Tongue (tissue), 2 donors: ENCODE measurements around the gene PLXNB3. TPM values are rescaled to one million over a fixed set of nuclear protein-coding genes. Genes with fewer than 3 reads are reported as not detected.
A peak's percentile ranks its signal among the peaks of the same experiment; 100 is the strongest.
"Not testable (repeated sequence)": the region's sequence is repeated elsewhere in the genome, so short reads cannot be mapped to it uniquely, and the experiment has no call there.

Experiments used
- DNase-seq: peaks from one replicate; pipeline ENCODE4 v3.0.0-alpha.2; 2015
- total RNA-seq: library from RNA; depleted of rRNA; stranded (reverse); fragments of >200 nt; gene quantifications from one replicate; pipeline ENCODE4 v1.2.3, GENCODE V29; 2014

The PLXNB3 gene
- total RNA-seq, 1 donor from 2014 or later = 6.8 TPM

DNA sequence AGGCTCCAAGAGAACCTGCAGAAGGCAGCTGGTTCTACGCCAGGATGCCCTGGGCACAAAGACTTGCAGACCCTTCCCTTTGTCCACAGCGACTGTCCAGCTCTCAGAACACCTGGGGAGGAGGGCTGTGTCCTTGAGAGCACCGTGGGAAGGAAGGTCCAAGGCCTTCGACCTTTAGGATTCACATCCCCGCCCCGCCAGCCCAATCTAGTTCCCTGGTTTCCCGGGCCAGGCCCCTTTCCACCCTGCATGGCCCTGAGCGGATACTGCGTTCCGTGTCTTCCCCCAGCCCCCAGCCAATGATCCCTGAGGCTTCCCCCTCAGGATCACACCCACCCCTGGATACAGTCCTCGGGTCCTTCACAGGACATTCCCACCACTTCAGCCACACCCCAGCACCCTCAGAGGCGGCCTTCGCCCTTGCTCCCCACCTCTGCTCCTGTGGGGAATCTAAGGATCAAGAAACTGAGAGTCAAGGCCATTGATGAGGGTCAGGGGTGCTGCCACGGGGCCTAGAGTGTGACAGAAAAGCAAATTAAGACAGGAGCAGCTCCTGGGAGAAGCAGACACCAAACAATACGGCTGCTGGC is 30.3 kb upstream of the PLXNB3 start:
- no peak for DNase-seq

DNA sequence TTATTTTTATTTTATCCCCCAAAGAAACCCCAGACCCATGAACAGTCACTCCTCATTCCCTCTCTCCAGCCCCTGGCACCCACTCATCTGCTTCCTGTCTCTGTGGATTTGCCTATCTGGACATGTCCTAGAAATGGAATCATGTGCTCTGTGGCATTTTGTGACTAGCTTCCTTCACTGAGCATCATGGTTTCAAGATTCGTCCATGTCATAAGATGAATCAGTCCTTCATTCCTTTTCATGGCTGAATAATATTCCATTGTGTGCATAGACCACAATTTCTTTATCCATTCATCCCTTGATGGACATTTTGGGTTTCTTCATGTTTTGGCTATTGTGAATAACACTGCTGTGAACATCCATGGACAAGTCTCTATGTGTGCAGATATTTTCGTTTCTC is 29.2 kb upstream of the PLXNB3 start:
- no peak for DNase-seq

DNA sequence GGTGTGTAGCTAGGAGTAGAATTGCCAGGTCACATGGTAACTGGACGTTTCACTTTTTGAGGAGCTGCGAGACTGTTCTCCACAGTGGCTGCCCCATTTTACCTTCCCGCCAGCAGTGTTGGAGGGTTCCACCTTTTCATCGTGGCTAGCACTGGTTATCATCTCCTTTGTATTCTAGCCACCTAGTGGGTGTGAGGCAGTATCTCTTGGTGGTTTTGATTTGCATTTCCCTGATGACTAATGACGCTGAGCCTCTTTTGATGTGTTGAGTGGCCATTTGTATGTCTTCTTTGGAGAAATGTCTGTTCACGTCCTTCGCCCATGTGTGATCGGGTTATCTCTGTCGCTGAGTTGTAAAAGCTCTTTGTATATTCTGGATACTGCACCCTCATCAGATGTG is 28.8 kb upstream of the PLXNB3 start:
- no peak for DNase-seq

DNA sequence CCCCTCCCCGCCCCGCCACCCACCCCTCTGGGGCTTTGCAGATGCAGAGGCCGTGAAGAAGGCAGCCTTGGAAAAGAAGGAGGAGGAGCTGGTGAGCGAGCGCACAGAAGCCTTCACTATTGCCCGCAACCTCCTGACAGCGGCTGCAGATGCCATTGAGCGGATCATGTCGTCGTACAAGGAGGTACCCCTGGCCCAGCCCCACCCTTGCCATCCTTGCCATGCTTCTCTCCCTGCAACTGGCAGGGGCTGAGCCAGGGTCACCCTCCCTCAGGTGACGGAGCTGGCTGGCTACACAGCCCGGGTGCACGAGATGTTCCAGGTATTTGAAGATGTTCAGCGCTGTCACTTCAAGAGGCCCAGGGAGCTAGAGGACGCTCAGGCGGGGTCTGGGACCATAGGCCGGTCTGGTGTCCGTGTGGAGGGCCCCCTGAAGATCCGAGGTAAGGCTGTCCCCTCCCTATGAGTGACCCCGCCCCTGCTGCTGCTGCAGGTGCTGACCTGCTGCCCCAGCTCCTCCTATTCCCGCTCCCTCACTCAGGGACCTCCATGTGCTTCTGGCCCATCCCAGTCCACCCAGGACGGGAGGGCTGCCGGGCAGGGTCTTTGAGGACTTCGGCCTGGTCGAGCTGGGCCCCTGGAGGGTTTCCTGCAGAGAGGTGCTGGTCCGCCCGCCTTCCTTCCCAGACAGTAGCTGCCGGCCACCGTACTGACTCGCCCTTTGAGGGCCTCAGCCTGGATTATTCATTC is 27.8 kb upstream of the PLXNB3 start:
- DNase-seq = no peak

DNA sequence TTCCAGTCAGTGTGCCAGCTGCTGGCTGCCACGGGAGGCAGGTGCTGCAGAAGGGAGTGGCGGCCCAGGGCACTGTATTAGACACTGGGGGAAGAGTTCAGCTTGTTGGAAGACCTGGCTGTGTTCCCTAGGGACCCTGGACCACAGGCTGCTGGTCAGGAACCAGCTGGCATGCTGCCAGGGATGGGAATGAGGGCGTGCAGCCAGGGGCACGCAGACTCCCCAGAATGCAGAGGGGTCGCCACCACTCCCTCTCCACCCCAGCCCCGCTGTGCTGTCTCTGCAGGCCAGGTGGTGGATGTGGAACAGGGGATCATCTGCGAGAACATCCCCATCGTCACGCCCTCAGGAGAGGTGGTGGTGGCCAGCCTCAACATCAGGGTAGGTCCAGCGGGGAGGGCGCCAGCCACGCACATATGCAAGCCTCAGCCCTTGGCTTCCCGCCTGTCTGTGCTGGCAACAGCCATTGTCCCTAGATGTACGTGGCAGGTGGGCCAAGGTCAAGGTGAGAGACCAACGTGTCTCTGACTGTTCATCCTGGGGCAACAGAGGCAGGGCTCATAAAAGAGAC is 27.1 kb upstream of the PLXNB3 start:
- DNase-seq = no peak

DNA sequence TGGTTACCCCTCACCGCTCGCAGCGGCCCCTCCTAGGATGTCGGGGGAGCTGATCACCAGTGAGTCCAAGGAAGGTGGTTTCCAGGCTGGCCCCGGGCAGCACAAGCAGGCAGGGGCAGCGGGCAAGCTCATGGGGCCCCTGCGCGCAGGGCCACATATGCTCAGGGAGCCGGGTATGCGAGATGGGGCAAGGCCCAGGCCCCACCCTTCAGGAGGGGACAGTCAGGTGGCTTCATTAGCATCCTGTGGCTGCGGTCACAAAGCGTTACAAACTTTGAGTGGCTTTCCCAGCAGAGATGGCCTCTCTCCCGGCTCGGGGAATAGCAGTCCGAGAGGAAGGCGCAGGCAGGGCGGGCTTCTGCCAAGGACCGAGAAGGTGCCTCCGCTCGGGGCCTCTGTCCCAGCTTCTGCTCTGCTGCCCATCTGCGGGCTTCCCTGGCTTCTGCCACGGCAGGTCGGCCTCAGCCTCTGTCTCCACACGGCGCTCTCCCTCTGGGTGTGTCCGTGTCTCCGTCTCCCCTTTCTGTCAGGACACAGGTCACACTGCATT is 25.9 kb upstream of the PLXNB3 start:
- DNase-seq = no peak

DNA sequence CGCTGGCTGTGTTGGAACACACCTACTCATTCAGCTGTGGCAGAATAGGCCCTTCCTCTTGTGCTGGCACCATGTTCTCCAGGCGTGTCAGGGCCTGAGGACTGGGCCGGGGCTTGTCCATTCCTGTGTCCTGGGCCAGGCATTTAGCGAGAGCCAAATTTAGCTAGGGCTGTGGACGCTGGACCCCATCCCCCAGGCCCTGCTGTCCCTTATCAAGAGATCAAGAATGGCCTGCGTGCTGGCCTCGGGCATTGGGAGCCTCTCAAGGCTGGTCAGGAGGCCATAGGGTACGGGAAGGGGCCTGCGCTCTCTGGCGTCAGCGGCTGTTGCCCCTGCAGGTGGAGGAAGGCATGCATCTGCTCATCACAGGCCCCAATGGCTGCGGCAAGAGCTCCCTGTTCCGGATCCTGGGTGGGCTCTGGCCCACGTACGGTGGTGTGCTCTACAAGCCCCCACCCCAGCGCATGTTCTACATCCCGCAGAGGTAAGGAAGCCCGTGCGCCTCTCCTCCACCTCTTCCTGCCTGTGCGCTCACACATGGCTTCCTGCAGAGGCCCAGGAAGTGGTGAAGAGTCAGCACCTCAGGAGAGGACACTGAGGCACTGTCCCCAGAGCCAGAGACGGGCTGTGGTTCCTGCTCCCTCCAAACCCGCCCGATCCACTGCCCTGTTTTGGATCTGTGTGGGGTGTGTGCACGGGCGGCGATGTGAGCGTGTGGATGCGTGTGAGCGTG is 24.1 kb upstream of the PLXNB3 start:
- DNase-seq = no peak

DNA sequence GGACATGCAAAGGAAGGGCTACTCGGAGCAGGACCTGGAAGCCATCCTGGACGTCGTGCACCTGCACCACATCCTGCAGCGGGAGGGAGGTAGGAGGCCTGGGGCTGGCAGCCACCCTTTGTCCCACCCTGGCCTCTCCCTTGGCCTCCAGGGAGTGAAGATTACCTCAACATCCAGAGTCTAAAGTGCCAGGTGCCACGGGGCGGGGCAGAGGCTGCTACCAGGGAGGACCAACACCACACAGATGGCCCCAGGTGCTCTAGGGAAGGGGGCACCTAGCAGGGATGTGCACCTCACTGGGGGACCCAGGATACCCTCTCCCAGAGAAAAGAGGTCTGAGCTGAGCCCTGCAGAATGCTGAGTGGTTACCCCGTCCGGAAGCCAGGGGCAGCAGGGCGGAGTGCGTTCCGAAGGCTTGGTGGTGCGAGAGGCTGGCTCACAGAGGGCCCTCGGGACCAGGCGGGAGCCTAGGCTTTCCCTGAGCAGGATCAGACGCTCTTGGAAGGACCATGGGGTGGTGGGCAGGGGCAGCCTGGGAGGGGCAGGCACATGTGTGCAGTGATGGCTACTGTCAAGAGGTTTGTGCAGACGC is 23.3 kb upstream of the PLXNB3 start:
- no peak for DNase-seq

DNA sequence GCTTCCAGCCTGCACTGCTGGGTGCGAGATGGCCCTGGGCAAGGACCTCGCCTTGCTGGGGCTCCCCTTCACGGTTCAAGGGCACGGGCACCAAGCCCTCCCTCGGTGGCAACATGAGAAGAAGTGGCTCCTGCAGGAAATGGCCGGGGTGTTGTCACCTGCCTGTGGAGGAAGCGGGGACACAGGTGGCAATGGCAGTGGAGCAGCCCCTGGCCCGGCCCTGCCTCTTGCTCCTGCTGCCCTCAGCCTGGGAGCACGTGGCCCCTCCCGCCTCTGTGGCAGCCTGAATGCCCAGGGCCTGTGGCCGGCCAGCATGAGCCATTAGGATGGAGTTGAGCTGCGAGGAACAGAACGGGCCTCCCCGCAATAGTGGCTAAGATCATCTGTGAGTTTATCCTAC is 22.6 kb upstream of the PLXNB3 start:
- no peak for DNase-seq

DNA sequence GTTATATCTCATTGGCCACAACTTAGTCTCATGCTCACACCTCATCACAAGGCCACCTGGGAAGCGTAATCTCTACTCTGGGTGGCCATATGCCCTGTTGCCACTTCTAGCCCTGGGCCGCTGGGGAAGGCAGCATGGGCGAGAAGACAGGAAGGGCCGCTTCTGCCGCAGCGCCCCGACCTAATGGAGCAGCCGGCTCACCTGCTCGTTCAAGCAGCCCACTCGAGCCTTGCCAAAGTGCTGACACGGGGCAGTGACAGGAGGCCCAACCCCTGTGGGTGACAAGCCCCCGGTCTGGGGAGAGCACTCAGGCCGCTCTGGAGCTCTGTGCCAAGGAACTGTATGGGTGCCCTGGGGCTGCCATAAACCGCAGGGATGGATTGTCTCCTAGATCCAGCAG is 21.9 kb upstream of the PLXNB3 start:
- DNase-seq = not testable (repeated sequence)

DNA sequence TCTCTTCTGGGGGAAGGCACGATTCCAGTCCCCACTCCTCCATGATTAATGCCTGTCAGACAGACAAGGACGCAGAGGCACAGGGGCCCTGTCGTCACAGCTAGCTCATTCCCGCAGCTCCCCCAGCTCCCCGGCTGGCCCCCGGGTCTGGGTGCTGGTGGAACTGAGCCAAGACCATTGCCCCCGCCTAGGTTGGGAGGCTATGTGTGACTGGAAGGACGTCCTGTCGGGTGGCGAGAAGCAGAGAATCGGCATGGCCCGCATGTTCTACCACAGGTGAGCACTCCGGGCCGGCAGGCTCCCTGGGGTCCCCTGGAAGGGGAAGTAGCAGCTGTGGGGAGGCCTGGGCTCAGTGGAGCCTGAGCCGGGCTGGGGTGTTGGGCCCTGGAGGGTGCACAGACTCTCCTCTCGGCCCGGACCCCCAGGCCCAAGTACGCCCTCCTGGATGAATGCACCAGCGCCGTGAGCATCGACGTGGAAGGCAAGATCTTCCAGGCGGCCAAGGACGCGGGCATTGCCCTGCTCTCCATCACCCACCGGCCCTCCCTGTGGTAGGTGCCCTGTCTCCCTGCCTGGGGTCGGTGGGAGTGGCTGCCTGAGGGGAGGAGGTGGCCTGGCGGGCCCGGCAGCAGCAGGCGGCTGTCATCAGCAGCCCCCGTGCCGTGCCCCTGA is 21.1 kb upstream of the PLXNB3 start:
- DNase-seq = not testable (repeated sequence)

DNA sequence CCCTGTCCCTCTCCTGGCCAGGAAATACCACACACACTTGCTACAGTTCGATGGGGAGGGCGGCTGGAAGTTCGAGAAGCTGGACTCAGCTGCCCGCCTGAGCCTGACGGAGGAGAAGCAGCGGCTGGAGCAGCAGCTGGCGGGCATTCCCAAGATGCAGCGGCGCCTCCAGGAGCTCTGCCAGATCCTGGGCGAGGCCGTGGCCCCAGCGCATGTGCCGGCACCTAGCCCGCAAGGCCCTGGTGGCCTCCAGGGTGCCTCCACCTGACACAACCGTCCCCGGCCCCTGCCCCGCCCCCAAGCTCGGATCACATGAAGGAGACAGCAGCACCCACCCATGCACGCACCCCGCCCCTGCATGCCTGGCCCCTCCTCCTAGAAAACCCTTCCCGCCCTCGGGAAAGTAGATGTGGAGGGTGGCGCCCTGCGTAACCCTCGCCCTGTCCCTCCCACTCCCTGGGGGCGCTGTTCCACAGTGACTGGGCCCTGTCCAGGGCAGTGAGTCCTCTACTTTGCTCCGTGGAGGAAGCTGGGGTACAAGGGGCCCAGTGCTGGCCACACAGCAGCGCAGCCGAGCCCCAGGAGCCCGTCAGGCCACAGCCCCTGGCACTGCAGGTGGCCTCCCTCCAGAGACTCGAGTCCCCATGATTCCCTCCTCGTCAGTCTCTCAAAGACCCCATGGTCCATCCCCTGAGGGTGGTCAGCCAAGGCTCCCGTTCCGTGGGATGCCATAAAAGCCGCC is 20.4 kb upstream of the PLXNB3 start:
- DNase-seq = peak; percentile 72

DNA sequence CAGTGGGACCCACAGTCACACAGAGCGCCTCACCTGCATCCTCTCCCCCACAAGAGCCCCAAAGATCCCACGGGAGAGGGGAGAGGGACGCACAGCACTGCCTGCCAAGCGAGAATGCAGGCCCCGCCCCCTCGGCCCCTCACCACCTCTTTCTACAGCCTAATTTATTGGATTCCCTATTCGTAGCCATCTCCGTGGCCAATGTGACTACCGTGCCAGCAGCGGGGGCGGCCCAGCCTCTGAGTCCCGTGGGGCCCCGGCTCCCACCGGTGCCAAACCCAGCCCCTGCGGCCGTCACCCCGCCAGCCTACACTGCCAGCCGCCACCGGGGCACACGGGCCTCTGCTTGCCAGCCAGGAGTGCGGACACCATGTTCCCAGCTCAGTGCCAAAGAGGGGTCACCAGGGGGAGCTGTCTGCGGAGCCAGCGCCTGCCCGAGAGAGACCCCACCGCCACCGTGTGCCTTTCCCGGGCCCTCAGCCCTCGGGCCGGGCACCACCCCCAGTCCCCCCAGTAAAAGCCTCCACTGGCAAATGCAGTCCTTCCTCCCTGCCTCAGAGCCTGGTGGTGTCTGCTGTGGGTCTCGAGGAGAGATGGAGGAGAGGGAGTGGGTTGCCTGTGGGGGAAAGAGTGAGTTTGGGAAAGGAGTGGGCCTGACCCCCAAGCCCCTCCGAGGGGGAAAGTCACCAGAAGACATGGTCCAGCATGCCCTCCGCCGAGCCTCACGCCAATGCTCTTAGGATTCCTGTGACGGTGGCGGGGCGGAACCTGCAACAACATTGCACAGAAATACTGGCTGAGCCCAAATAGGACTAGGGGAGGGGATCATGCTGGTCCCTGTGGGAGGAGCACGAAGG is 19.6 kb upstream of the PLXNB3 start:
- DNase-seq = peak; percentile 51

DNA sequence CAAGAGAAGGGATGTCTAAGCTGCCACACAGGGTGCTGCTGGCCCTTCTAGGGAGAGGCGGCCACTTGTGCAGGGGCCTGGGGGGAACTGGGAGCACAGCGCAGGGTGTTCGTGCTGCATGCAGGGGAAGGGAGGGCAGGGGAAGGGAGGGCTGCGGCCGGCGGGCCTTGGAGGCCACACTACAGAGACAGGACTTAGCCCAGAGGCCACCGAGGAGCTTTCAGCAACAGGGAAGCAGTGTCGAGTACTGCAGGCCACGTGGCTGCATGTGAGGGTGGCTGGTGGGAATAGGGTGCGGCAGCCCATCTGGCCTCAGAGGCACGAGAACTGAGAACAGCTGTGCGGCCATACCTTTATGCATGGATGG is 19.0 kb upstream of the PLXNB3 start:
- not testable (repeated sequence) for DNase-seq

DNA sequence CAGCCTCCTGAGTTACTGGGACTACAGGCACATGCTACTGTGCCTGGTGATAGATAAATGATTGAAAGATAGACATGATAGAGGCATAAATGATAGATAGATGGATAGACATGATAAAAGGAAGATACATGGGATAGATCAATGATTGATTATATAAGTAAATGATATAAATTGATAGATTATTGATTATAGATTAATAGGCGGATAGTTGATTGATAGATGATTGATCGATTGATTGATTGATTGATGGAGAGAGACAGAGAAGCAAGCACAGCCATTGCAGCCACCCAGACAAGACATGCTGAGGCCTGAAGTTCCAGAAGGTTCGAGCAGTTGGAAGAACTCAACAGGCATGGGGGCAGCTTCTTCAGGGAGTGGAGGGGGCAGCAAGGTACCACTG is 17.7 kb upstream of the PLXNB3 start:
- DNase-seq = no peak

DNA sequence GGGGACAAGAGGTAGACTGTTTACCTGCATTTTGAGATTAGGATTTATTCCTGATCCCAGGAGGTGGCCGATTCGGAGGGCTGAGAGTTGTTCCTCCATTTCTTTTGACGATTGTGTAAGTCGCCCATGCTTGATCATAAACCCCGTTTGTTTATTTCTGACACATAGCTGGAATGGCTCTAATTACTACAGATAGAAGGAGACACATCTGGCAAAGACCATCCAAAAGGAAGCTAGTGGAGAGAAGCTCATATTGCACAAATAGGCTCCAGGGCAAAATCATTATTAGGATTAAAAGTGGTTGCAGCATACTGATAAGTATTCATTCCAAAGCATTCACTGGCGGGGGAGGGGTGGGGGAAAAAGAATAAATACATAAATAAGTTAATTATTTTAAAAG is 17.1 kb upstream of the PLXNB3 start:
- not testable (repeated sequence) for DNase-seq

DNA sequence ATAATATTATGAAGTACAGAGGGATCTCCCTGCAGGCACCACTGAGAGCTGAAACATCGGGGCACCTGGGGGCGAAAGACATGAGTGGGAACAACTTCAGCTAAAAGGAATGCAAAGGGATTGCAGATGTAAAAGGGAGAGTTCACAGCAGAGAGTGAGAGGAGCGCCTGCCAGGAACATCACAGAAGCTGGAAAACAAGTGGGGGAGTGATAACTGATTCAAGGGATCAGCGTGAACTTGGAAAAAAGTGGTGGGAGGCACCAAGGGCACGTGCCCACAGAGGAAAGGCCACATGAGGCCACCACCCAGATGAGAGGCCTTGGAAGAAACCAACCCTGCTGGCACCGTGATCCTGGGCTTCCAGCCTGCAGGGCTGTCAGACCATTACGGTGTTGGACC is 15.0 kb upstream of the PLXNB3 start:
- not testable (repeated sequence) for DNase-seq

DNA sequence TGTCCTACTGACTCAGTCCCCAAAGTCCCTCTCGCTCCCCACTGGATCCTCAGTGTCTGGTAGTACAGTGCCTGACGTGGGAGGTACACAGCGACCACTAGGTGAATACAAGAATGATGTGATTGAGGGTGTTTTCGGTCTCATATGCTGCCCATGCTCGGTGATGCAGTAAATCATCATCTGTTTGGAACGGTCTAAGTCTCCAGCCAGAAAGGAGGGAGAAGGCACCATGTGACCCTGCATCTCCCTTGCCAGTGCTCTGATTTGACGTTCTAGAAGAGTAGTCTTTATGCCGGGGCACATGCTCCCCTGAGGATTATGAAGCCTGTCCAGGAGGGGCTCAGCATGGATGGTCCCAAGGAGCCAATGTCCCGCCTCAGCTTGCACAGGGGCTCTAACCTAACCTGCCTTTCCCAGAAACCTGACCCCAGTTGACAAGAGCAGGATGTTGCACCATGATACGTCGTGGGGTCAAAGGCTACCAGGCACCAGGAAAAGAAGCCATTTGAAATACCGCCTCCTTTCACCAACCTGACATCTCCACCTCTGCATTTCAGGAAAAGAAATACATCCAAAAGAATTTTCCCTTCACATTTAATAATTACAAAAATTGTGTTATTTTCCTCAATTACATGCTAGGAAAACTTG is 13.8 kb upstream of the PLXNB3 start:
- DNase-seq = no peak

DNA sequence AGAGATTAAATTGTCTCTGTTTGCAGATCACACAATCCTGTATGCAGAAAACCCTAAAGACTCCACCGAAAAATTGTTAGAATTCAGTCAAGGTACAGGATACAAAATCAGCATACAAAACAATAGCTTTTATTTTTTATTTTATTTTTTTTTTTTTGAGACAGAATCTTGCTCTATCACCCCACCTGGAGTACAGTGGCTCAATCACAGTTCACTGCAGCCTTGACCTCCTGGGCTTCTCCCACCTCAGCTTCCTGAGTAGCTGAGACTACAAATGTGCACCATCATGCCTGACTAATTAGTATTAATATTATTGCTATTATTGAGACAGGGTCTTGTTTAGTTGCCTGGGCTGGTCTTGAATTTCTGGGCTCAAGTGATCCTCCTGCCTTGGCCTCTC is 8.9 kb upstream of the PLXNB3 start:
- DNase-seq = no peak

DNA sequence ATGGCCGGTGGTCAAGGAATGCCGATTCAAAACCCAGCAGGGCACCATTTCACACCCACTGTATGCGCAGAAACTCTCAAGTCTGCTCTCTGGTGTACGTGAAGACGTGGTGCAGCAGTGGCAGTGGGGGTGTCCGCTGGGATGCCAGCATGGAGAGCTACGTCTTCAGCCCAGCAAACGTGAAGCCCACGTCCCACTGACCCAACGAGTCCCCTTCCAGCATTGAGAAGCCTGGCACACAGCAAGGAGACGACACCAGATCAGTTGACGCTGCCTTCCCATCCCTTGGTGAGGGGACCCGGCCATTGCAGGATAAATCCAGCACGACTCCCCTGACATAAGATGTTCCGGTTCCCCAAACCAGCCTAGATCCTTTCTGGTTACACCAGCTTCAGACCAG is 2.2 kb upstream of the PLXNB3 start:
- DNase-seq = no peak
